Vagina (tissue), 2 donors: Measurements from ENCODE around the gene CRYBA4.

ENCODE experiments used
- POLR2A ChIP-seq, 2 donors: fragments of 450-650 bp; IDR thresholded peaks; one replicate each; pipeline ENCODE4 v1.6.1; 2017; ENCODE audit warnings: antibody characterized with exemption in 2 of 2, mild to moderate bottlenecking in 2 of 2, moderate library complexity in 2 of 2
- TF ChIP-seq, protein P1 (sequence below), 3 experiments: fragments of 450-650 bp in 2 of 3; fragments of 200-600 bp in 1 of 3; sonication (generic) in 1 of 3; IDR thresholded peaks; one replicate each; pipeline ENCODE4 v1.5.1; 2017 to 2019; ENCODE audit warnings: antibody characterized with exemption in 3 of 3, mild to moderate bottlenecking in 2 of 3, moderate library complexity in 2 of 3

DNA sequence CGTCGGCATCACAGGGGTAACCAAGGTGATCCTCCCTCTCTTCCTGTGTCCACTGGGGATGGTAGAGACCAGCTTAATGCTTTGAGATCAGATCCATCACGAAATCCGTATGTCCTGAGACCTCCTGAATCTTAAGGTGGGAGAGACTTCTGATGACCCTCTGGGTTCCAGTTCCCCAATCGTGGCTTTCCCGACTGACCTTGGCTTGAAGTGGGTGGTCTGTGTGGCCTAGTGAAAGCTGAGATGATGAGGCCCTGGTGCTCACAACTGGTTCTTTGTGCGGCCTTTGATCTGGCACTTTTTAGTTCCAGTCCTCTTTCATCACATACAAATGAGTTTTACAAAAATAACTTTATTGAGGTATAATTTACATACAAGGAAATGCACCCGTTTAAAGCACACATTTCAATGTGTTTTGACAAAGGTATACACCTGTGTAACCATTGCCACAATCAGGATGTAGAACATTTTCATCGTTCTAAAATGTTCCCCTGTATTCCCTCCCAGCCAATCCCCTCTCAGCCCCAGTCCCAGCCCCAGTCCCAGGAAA is 41.7 kb downstream of the CRYBA4 start:
- TF ChIP-seq, protein P1, sequence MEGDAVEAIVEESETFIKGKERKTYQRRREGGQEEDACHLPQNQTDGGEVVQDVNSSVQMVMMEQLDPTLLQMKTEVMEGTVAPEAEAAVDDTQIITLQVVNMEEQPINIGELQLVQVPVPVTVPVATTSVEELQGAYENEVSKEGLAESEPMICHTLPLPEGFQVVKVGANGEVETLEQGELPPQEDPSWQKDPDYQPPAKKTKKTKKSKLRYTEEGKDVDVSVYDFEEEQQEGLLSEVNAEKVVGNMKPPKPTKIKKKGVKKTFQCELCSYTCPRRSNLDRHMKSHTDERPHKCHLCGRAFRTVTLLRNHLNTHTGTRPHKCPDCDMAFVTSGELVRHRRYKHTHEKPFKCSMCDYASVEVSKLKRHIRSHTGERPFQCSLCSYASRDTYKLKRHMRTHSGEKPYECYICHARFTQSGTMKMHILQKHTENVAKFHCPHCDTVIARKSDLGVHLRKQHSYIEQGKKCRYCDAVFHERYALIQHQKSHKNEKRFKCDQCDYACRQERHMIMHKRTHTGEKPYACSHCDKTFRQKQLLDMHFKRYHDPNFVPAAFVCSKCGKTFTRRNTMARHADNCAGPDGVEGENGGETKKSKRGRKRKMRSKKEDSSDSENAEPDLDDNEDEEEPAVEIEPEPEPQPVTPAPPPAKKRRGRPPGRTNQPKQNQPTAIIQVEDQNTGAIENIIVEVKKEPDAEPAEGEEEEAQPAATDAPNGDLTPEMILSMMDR (IDR thresholded peaks at IDR 0.05) = no peak
- TF ChIP-seq POLR2A (IDR thresholded peaks at IDR 0.05) = no peak
